Measurements from ENCODE around the gene CSTB. TPM values are rescaled to one million over a fixed set of nuclear protein-coding genes. Genes with fewer than 3 reads are reported as not detected.

CSTB gene
- total and polyA plus RNA-seq, 12 donors, result 9.5 to 143 (median 60.6) TPM

GRCh38 chr21:43818685-43819084 is 42.6 kb upstream of the CSTB start:
- no peak overlapping the region for H3K27ac ChIP-seq
- DNase-seq, result no peak
- no peaks in the 10 kb centered on the region for H3K9me3 ChIP-seq (replicated peaks in 1 of 3)
- no peaks in the 10 kb centered on the region for H3K36me3 ChIP-seq (replicated peaks in 1 of 2)
- intact Hi-C loops (cut with DNase I), result no loop called here
- no peaks in the 10 kb centered on the region for H3K27me3 ChIP-seq
- no peak for TF ChIP-seq CTCF (IDR thresholded peaks at IDR 0.05)
- TF ChIP-seq POLR2A (IDR thresholded peaks at IDR 0.05), result no peak
- 58 to 69% (median 67%) methylated on average over 3 of the region's 3 CpGs for WGBS, 4 donors
- H3K4me1 ChIP-seq (replicated peaks in 1 of 2), result no peaks in the 10 kb centered on the region
- H3K4me3 ChIP-seq, result no peak overlapping the region

- no peaks in the 10 kb centered on the region for H3K9me3 ChIP-seq (replicated peaks in 1 of 3)
- H3K36me3 ChIP-seq (replicated peaks in 1 of 2), result no peaks in the 10 kb centered on the region
- WGBS, 4 donors, result 83 to 89% (median 85%) methylated on average over 13 to 29 of the region's 29 CpGs
- no peaks in the 10 kb centered on the region for H3K27me3 ChIP-seq
- TF ChIP-seq POLR2A (IDR thresholded peaks at IDR 0.05) (no peak), CTCF (IDR thresholded peaks at IDR 0.05) (no peak)
- H3K4me1 ChIP-seq (replicated peaks in 1 of 2), result peaks cover 0 to 2% of the 10 kb centered on the region in 2 donors
- no peak overlapping the region for H3K27ac ChIP-seq
- intact Hi-C loops (cut with DNase I), result no loop called here
- no peak for DNase-seq
- no peak overlapping the region for H3K4me3 ChIP-seq
Measured at GRCh38 chr21:43817157-43818086, 41.3 kb upstream of the CSTB start.

GRCh38 chr21:43816611-43817071 is 40.5 kb upstream of the CSTB start:
- no peaks in the 10 kb centered on the region for H3K9me3 ChIP-seq (replicated peaks in 1 of 3)
- H3K27ac ChIP-seq, result no peak overlapping the region
- H3K27me3 ChIP-seq, result no peaks in the 10 kb centered on the region
- peaks cover 0 to 6% of the 10 kb centered on the region in 2 donors for H3K4me1 ChIP-seq (replicated peaks in 1 of 2)
- no peak overlapping the region for H3K4me3 ChIP-seq
- intact Hi-C loops (cut with DNase I), result no loop called here
- TF ChIP-seq CTCF (IDR thresholded peaks at IDR 0.05) (no peak), POLR2A (IDR thresholded peaks at IDR 0.05) (no peak)
- WGBS, 4 donors, result 72 to 86% (median 77%) methylated on average over 4 to 14 of the region's 14 CpGs
- H3K36me3 ChIP-seq (replicated peaks in 1 of 2), result no peaks in the 10 kb centered on the region
- no peak for DNase-seq

GRCh38 chr21:43815991-43816390 is 39.9 kb upstream of the CSTB start:
- Histone ChIP-seq H3K27me3 (no peaks in the 10 kb centered on the region), H3K36me3 (replicated peaks in 1 of 2) (no peaks in the 10 kb centered on the region), H3K9me3 (replicated peaks in 1 of 3) (no peaks in the 10 kb centered on the region), H3K4me3 (no peak overlapping the region), H3K27ac (no peak overlapping the region), H3K4me1 (replicated peaks in 1 of 2) (peaks cover 0 to 9% of the 10 kb centered on the region in 2 donors)
- intact Hi-C loops (cut with DNase I), result no loop called here
- WGBS, 4 donors, result 85 to 95% (median 93%) methylated on average over 10 to 15 of the region's 15 CpGs
- TF ChIP-seq CTCF (IDR thresholded peaks at IDR 0.05), result no peak
- no peak for TF ChIP-seq POLR2A (IDR thresholded peaks at IDR 0.05)
- no peak for DNase-seq

Data from adrenal gland (tissue), 12 donors.